GM19193 (cell line): ENCODE data around the gene PCBP3.

Experiments
- POLR2A ChIP-seq: IDR thresholded peaks from 4 replicates; pipeline ENCODE4 v1.6.1; 2011; ENCODE audit not compliant: insufficient read depth, insufficient read length; ENCODE audit errors: extremely low read depth

The PCBP3 gene

DNA sequence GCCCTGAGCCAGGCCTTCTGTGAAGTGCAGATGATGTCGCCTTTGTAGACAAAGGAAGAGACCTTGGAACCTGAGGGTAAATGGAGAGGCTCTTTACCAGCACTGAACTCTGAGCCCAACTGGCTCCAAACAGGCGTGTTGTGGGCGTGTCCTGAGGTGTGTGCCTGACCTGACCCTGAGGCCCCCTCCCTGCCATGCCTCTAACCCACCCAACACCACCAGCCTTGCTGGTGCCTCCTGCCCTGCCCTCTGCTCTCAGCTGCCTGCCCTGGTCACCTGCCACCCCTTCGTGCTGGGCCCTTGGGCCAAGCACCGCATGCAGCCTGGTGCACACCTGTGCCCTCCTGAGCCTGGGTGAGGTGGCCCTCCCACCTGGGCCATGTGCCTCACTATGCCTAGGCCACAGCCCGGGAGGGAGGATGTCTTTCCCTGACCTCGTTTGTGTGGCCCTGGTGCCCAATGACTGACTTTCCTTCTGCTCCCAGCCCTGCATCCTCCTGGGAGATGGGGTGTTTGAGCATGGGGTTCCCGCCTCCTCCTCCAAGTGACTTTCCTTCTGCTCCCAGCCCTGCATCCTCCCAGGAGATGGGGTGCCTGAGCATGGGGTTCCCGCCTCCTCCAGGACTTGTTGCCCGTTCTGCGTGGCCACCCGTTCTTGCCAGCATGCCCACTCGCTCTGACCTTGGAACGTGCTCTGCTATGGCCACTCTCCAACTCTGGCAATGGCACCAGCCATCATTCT lies 157.0 kb downstream of the PCBP3 start:
- TF ChIP-seq POLR2A = no peak

DNA sequence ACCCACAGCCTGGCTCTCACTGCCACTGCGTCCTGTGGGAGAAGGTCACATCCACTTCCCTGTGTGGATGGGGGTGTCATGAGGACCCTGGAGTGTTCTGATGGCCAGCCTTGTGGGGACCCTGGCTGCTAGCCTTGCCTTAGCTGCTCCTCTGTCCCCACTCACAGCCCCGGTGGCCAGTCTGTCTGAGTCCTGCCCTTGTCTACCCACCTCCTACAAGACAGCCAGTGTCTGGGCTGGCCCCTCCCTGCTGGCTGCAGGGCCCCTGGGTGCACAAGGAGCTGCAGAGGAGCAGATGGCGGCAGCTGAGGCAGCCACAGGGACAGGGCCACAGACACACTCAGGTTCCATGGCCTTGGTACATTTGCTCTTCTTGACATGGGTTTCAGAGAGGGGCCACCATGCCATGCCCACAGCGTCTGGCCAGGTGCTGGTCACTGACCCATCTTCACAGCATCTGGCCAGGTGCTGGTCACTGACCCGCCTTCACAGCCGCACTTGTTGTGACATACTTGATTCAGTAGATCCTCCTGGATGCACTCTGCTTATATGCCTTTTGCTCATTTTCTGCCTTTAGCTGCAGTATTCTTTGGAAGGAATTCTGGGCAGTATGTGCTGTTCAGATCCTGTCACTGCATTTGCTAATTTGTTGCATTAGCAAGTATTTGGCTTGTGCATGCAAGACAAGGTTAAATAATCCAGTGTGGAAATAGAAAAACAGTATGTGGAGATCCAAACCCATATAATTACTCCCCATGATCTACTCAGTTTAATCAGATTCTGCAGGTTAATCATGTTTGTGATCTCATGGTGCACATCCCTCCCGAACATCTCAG lies 157.8 kb downstream of the PCBP3 start:
- no peak for TF ChIP-seq POLR2A

DNA sequence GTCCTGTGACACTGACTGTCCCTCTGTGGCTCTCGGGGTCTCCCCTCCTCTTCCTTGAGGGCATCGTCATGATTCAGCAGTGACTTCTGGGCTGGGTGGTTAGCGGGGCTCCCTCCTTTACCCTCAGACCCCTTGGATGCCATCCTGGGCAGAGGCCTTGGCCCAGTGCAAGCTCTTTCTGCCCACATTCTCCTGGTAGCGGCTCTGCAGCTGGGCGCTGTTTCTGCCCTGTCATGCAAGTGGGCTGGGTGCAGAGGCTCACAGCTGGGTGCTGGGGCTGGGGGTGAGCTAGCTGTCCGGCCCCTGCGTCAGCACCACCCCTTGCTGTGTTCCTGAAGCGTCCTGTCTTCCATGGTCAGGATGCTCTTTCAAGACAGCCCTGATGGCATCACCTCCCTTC lies 158.5 kb downstream of the PCBP3 start:
- no peak for TF ChIP-seq POLR2A

DNA sequence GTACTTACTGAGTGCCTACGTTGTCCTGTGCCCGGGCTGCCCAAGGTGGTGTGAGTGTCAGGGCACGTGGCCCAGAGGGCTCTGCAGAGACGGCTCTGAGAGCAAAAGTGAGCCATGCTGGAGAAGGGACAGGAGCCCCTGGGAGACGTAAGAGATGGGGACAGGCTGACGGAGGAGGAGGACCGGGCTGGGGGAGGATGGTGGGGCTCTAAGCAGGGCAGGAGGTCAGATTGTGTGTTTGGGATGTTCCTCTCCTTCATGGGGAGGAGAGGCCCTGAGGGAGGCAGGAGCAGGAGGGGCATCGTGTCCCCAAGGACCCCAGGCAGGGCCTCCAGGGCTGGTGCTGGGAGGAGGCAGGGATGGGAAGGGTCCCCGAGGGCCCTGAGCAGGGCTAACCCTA lies 158.9 kb downstream of the PCBP3 start:
- TF ChIP-seq POLR2A = no peak

DNA sequence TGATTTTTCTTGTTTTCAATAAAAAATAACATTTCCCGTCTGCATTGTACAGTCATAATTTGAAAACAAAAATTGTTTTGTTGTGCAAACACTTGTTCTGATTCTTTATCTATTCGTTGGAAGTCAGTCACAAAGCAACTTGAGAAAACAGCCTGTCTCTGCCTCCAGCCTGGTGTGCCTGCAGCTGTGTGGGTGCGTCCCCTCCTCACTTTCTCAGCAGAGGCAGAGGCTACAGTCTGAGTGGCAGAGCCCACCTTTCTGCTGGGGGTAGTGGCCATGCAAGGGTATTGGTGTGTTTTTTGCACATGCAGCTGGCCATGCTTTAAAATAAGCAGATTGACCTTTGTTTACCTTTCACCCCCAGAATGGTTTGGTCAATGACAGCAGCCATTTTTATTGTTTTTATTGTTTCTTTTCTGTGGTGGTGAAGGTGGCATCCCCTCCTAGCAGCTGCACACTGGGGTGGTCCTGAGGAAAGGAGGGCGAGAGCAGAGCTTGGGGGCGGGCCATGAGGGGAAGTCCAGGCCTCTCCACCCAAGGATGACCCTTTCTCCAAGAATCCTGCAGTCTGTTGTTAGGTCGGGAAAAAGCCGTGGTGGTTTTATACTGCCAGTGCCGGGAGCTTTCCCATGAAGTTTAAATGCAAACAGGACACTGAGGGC lies 159.6 kb downstream of the PCBP3 start:
- no peak for TF ChIP-seq POLR2A

DNA sequence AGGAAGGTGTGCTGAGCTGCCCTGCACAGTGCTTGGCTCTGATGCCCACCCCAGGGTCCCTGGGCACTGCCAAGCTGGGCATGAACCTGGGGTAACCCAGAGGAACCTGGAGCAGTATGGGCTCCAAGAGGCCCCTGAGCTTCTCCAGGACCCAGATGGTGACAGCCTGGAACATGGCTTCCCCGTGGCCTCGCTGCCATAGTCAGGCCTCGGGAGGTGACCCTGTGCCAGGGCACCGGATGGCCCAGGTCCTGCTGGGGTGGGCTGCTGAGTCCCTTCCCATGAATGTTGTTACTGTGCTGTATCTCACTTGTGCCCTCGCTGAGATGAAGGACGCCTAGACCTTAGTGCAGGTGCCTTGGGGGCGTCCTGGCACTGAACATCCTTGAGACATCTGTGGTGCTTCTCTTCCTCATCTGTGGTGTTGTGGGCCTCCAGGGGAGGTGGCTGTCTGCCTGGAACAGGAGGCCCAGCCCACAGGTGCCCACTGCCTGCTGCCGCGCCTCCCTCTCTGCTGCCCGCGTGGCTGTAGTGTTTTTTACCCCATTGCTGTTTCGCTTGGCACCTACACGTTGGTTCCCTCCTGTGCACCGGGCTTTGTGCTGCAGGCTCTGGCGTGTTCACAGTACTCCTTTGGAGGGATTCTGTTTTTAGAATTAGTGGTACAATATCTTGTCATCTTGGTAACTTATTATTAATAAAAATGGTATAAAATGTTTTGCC lies 160.3 kb downstream of the PCBP3 start:
- TF ChIP-seq POLR2A = no peak

DNA sequence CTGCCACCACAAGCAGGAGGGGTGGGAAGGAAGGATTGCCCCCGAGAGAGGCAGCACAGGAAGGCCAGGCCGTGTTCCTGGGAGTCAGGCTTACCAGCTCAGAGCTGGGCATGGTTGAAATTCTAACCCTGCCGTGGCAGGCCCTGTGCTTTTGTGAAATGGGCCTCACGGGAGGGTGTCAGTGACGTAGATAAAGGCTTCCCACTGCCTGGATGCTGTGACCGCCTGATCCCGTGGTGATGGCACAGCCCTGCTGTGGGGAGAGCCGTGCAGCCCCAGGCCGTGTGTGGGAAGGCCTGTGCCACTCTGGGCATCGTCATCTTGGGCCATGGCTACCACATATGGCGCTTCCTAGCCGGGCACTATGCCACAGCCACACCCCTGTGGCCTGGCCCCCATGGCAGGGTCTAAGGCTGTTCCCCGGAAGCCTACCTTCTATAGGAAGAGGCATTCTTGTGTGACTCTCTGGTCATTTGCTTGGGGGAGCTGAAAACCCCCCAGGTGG lies 161.3 kb downstream of the PCBP3 start:
- TF ChIP-seq POLR2A = no peak

DNA sequence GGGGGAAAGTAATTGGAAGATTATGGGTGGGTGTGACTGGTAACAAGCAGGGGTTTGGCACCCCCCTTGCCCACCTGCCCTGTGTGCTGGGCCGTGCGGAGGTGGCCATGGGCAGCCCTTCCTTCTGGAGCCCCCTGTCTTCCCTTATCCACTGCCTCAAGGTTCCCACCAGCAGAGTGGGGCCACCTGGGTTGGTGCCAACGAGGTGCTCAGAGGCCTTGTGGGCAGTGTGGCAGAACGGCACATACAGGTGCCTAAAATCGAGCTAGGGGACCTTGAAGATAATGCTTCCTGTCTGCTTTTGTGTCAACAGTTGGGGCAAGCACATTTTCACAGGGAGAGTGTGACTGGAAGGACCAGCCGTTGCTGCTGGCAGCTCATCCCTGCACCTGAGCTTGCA lies 161.8 kb downstream of the PCBP3 start:
- no peak for TF ChIP-seq POLR2A

DNA sequence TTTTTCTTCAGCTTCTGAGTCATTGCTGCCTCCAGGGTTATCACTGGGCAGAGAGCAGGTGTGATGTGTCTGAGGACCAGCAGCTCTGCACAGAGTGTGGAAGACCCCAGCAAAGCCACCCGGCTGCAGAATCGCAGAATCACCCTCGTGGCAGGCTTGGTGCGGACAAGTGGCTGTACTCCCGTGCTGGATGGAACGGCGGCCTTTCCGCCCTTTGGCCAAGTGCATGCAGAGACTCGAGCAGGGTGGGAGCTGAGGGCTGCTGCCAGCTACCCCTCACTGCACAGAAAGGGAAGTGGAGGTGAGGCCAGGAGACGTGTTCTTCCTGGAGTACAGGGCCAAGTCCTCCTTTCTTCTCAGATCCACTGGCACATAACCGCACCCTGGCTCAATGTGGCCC lies 162.5 kb downstream of the PCBP3 start:
- no peak for TF ChIP-seq POLR2A

DNA sequence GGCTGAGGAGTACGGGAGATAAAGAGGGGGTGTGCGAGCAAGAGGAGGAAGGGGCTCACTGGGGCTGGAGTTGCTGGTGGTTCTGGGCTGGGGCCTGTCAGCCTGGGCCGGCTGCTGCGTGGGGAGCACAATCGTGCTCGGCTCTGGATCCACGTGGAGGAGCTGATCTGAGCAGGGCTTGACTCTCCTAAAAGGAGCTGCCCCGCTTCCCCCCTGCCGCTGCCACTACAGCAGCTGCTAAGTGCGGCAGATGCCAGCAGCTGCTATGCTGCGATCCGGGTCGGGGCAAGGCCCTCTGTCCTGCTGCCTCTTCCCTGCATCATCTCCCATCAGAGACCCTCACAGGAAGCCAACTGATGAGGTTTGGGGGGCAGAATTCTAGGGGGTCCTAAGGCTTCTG lies 165.9 kb downstream of the PCBP3 start:
- TF ChIP-seq POLR2A = no peak

DNA sequence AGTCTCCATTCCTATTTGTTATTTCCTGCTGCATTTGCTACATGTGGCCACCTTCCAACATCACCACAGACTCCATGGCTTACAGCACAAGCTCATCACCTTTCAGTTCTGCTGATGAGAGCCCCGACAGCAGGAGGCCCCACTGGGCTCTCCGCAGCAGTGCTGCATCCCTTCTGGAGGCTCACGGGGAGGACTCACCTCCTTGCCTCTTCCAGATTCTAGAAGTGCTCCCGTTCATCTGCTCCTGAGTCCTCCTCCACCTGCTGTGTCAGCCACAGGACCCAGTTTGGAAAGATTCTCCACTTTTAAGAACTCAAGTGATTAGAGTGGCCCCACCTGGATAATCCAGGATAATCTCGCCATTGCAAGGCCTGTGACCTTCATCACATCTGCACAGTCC lies 167.6 kb downstream of the PCBP3 start:
- TF ChIP-seq POLR2A = no peak

DNA sequence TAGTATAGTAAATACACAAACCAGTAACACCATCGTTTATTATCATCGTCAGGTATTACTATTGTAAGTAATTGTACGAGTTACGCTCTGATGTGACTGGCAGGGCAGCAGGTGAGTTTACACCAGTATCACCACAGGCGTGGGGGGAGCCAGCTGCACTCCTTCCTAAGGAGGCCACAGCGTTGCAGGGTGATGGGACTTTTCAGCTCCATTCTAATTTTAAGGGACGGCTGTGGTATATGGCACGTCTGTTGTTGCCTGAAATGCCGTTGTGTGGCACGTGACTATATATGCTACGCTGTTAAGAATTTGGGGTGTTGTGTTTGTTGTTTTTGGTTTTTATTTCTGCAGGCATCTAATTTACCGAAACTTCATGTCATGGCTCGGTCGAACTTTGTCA lies 173.3 kb downstream of the PCBP3 start:
- TF ChIP-seq POLR2A = no peak

DNA sequence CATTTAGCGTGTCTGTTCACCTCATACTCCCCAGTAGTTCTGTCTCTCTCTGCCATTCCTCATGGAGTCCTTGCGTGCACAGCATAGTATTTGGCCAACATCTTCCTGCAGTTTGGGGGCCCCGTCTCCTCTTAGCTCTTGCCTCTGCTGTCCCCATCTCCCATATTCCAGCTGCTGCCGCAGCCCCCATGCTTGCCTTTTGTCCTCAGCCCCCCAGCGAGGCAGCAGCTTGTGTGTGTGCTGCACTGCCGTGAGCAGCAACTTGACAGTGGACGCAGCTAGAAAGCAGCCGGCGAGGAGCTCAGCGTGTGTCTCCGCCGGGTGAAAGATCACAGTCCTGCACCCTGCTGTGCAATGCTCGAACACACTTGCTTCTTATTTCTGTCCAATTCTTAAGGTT lies 173.8 kb downstream of the PCBP3 start:
- no peak for TF ChIP-seq POLR2A

DNA sequence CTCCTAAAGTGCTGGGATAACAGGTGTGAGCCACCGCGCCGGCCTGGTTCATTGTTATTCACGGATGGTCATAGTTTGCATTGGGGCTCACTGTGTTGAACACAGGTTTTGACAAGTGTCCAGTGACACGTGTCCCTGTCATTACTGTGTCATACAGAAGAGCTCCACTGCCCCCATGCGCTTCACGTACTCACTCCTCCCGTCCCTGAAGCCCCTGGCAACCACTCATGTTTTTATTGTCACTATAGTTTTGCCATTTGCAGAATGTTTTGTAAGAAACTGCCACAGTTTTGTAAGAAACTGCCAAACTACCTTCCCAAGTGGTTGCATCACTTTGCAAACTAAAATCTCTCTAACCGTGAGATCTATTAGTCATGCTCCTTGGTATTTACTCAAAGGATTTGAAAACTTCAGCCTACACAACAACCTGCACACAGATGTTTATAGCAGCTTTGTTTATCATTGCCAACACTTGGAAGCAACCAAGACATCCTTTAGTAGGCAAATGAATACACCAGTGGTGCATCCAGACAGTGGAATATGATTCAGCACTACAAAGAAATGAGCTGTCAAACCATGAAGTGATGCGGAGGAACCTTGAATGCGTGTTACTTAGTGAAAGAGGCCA lies 174.9 kb downstream of the PCBP3 start:
- no peak for TF ChIP-seq POLR2A
